Activated CD4-positive, CD25-positive, alpha-beta regulatory T cell treated with anti-CD3 and anti-CD28 coated beads, Interleukin-2, amount 50 U/mL, for 24 hours (primary cell): ENCODE measurements around the gene SLA2.
A peak's percentile ranks its signal among the peaks of the same experiment; 100 is the strongest.

Experiments used
- ATAC-seq, 2 donors: fragments of 150-1000 bp; cut with Tn5 transposase; one replicate each; pipeline ENCODE4 v1.10.0; 2021; ENCODE audit warnings: mild to moderate bottlenecking in 1 of 2, moderate library complexity in 1 of 2

The SLA2 gene

DNA sequence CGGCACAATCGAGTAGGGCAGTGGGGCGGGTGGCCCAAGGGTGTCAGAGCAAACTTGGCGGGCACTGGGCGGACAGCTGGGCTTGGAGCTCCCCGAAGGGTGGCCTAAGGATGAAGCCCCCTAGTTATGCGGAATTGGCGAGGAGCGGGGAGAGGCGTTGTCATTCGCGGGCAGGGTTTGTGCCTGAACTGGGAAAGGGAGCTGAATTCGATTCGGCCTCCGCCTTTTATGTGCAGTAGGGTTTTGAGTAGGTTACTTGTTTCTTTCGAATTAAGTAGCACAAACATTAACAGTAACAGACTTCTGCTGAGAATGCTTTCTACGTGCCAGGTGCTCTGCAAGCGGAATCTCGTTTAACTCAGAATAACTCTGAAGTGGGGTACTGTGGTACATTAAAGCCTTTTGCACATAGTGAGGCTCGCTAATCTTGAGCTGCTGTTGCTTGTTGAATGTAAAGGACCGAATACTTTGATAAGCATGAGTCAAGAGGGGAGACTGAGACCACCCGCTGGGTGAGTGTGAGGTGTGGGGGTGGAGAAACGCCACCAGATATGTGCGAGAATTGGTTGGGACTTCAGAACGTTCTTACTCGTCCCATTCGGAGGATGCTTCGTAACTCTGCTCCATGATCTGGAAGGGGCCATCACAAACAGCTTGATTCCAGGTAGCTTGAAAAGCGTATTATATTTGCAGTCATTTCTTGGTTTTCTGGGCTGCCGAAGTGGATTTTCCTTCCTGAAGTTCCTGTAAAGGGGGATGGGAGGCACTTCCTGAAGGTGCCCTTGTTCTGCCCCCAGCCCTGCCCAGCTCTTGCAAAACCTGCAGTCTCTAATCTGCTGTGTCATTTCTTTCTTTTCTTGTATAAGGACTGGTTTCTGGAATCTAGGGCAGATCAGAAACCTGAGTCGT lies 39.6 kb downstream of the SLA2 start:
- no peak for ATAC-seq

DNA sequence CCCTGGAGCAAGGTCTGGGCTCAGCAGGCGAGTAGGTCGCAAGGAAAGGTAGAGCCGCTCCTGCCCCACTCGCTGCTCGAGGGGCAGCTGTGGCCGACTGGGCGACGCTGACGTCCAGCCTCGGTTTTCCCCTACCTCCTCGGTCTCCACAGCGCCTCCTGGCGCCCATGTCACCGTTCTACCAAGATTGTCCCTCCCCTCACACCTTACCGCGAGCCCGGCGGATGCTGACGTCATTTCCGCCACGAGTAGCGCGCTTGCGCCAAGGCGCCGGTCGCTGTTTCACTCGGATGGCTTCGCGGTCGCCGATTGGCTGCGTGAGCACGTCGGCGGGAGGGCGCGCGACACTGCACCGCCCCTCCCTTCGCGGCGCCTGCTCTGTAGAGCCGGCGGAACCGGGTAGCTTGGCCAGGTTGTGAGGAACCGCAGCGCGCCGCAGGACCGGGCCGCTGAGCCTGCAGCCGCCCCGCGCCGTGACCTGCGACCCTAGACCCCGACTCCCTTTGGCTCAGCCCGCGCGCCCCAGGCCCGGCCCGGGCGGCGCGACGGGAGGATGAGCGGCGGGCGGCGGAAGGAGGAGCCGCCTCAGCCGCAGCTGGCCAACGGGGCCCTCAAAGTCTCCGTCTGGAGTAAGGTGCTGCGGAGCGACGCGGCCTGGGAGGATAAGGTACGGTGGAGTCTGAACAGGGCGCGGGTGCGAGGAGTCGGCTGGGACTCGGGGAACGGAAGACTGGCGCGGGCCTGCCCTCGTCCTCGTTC lies 40.4 kb downstream of the SLA2 start, which contains the start of gene RAB5IF:
RAB5IF (plus strand) TSS at position 381 of the 759 bp plus-strand sequence; CDS start at position 554, 173 bp downstream.
- ATAC-seq = peak; percentile 85 to 92

DNA sequence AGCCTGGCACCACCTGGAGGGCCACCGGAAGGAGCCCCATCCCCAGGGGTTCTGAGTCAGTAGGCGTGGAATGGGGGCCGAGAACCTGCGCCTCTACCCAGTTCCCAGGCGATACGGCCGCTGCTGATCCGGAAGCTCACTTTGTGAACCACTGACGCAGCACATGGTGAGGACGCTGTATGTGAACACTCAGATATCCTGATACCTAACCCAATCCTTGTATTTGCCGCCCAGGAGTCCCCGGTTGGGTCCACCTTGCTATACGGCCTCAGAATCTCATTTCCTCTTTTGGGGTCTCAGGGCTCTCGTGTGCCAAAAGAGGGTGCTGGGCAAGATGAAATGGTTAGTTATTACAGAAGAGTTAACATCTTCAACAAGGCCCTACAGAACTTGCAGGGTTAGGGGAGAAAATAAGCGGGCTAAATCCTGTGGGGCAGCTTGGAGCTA lies 41.0 kb downstream of the SLA2 start:
- ATAC-seq = peak; percentile 22 to 31

DNA sequence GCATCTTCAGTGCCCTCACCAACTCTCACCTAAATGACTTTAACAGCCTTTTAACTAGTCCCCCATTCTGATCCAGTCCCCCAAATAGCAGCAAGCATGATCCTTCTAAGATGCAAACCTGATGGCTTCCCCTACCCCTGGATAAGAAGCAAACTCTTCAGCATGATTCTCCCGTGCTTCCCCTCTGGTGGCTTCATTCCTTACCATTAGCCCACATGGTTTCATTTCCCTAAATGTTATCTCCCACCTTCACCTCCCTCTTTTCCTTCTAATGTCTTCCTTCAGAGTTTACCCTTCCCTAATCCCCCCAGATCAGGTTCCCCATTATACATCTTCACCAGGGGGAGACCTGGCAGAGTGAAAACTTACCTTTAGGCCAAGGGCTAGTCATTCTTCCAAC lies 44.5 kb downstream of the SLA2 start:
- ATAC-seq = no peak

DNA sequence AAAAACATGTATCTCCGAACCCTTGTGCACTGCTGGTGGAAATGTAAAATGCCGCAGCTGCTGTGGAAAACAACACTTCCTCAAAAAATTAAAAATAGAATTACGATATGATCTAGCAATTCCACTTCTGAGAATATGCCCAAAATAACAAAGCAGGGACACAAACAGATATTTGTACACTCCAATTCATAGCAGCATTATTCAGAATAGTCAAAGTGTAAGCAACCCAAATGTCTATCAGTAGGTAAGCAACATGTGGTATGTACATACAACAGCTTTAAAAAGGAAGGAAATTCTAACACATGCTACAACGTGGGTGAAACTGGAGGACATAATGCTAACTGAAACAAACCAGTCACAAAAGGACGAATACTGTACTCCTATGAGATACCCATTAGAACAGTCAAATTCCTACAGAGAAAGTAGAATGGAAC lies 46.1 kb downstream of the SLA2 start:
- no peak for ATAC-seq

DNA sequence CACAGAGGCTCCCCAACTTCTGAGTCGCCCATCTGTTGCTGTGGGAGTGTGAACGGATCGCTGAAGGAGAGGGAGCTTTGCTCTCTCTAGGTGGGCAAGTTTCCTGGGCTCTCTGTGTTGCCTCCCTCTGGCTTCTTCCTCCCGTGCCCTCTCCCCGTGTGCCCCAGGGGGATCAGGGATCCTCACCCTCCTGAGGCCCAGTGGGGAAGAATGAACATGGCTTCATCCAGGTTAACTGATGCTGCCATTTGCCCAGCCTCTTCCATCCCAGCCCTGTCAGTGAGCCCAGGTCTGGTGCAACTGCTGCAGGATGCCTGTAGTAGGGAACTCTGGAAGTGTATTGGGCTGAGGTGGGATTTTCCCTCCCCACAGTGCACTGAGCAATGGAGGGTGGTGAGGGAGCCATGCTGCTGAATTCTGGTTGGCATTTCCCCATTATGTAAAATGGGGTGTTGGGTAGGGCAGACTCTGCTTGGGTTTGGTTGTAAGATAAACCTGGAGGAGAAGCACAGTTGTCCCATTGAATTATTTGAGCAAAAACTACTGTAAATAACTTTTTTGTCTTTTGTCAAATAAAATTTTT lies 52.6 kb downstream of the SLA2 start:
- no peak for ATAC-seq

DNA sequence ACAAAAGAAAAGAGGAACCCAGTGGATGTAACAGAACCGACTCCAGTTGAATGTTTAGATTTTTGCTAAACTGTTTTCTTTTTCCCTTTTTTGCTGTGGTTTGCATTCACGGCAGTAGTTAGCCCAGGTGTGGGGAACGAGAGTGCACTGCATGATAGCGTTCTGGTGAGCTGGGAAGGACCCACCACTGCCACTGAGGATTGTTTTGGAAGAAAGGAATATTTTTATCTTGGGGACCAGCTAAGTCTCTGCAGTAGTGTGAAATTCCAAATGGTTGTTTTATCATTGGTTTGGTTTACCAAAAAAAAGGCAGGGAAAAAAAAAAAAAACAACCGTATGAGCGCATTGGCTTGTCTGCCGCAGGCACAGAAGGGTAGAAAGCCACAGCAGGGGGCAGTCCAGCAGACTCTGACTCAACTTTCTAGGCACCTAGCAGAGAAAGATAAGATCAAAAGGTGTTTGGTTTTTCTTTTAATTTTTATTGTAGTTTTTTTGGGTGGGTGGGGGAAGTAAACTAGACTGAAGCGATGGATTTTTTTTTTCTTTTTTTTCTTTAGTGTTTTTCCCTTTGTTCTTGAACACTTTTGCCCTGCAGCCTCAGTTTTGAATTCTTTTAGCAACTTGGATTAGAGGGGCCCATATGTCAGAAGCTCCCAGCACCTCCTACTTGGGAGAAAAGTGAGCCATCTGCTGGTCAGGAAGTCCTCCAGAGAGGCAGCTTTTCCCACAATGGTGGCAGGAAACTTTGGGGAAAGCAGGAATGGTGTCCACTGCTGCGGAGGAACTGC lies 53.9 kb downstream of the SLA2 start:
- peak; percentile 52 to 59 for ATAC-seq

DNA sequence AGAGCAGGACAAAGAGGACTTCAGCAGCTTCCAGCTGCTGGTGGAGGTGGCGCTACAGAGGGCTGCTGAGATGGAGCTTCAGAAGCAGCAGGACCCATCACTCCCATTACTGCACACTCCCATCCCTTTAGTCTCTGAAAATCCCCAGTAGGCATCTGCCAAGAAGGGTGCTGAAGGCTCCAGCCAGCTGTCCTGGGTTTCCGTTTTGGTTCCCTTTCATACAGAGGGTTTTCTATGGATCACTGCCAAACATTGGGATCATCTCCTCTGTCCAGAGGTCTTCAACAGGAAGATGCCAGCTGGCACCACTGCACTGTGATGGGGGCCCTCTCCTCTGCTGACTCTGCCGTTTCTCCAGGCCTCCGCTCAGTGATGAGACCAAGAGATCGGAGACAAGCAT lies 54.7 kb downstream of the SLA2 start:
- no peak for ATAC-seq

DNA sequence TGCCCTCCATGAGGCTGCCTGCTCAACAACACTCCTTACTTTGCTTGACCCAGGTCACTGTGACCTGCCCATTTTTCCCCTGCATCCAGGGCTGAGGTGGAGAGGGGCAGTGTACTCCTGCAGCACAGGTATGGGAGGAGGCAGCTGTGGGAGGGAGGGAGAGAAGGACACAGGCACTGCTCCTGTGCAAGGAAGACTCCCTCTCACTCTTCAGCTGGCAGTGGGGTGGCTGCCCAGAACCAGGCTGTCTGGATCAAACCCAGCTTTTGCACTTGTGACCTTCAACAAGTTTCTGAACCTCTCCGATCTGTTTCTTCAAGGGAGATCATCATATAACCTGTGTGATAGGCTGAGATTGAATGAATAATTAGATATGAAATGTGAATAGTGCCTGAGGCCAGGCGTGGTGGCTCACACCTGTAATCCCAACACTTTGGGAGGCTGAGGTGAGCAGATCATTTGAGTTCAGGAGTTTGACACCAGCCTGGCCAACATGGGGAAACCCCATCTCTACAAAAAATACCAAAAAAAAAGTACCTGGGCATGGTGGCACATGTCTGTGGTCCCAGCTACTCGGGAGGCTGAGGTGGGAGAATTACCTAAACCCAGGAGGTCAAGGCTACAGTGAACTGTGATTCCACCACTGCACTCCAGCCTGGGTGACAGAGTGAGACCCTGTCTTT lies 58.5 kb downstream of the SLA2 start:
- ATAC-seq = no peak

DNA sequence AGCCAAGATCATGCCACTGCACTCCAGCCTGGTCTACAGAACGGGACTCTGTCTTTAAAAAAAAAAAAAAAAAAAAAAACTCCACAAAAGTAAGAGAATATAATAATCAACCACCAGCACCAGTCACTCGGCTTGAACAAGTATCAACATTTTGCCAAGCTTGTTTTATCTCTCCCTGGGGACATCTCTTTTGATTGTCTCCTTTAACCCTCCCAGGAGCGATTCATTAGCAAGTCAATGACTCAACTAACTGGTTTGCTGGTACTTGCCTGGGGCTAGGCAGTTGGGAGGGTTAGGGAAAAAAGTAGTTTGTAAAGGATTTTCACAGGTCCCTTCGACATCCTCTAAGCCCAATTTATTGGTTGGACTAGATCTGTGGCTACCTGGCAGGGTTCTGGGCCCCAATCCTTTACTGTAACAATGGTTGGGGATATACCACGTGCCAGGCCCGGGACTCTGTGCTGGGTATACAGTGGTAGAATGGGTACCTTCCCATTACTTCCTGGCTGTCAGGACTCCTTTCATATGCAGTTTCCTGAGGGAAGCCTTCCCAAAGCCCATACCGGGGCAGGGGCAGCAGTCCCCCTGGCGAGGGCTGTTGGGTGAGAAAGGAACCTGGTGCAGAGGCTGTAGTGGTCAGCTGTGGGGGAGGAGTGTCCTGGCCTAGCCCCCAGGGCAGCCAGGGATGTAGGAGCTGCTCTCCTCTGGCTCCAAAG lies 60.4 kb downstream of the SLA2 start:
- no peak for ATAC-seq

DNA sequence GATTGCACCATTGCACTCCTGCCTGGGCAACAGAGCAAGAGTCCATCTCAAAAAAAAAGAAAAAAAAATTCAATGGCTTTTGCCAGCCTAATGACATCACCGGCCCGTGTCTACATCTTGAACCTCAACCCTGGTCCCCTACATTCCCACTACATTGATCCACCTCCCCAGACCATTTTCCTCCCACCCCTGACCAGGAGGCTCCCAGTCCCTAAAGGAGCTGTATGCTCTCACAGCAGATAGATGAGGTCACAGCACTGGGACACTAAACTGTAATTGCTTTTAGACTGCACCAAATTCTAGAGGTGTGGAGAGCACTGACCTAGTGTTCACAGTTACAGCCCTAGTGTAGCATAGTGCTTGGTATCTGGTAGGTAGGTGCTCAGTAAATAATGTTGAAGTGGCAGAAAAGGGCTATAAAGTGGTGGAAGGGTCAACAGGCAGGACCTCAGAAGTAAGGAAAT lies 61.9 kb downstream of the SLA2 start:
- ATAC-seq = no peak

DNA sequence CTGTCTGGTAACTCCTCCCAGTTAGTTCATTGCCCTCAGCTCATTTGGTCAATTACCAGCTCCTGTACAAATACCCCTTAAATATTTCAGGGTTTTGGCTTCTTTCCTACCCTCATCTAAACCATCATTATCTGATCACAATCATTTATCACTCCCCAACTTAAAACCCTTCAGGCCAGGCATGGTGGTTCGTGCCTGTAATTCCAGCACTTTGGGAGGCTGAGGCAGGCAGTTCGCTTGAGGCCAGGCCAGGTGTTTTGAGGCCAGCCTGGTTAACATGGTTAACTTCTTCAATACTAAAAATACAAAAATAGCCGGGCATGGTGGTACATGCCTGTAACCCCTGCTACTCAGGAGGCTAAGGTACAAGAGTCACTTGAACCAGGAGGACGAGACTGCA lies 63.2 kb downstream of the SLA2 start:
- no peak for ATAC-seq

DNA sequence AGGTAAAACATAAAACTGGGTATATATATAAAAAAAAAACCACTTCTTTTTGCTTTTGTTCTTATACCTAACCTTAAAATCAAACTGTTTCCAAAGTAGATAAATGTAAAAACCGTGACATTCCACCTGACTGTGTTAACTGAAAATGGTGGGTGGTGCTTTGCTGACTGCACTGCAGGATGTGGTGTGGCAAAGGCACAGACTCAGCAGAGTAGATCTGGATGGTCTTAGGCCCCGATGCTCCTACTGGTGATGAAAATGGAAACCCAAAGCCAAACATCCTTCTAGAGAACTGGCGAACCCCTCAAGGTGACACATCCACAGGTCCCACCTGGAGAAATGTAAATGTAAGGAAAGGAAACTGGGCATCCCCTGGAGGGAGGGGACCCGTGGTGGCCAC lies 63.7 kb downstream of the SLA2 start:
- ATAC-seq = peak; percentile 69 to 80

DNA sequence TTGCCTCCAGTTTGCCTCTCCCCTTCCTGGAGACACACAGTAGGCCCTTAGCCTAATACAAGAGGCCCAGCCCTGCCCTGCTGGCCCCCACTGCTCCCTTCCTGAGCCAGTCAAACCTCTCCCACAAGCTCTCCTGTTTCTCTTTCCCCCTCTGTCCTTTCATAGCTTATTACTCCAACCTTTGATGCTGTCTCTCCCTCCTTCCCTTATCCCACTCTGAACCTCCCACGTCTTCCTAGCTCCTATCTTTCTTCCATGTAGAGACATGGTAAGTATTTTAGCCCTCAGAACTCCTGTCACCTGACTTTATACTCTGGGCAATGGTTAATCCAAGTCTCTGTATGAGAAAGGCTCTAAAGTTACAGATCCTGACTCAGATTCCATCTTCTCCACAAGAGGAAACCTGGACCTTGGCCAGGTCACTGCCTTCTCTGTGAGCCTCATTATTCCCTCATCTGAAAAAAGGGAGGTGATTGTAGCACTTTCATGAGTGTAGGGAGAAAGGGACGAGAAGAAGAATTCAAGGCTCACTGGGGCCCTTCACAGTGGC lies 65.9 kb downstream of the SLA2 start:
- ATAC-seq = no peak

DNA sequence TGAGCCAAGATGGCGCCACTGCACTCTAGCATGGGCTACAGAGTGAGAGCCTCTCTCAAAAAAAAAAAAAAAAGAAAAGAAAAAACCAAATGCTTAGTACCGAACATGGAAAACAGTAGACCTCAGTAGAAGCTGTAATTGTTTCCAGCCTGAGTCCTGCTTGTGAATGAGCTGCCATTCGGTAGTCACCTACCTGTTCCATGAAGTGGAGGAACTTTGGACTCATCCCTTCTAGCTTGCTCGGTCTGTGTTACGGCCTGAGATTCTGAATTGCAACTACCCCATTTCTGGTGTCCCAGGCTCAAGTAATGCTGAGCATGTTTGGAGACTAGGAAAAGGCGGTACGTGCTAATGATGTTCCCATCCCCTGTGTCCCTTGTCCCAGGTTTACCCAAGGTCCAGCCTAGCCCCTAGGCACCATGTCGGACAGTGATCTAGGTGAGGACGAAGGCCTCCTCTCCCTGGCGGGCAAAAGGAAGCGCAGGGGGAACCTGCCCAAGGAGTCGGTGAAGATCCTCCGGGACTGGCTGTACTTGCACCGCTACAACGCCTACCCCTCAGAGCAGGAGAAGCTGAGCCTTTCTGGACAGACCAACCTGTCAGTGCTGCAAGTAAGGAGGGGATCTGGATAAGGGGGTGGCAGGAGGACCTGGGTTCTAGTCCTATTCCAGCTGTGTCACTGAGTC lies 67.5 kb downstream of the SLA2 start:
- ATAC-seq = no peak

DNA sequence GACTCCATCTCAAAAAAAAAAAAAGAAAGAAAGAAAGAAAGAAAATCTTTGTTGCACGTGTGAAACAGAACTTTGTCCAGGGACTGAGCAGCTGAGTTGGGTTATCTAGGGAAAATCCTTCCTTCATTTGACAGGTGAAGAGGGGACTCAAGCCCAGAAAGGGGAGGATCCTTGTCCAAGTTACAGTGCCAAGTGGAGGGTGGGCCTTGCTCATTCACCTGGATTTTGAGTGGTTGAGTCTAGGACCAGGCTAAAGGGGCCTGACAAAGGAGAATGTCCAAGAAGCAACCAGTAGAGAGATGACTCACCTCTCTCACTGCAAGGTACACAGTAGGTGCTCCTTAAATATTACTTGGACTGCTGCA lies 69.9 kb downstream of the SLA2 start:
- ATAC-seq = no peak

DNA sequence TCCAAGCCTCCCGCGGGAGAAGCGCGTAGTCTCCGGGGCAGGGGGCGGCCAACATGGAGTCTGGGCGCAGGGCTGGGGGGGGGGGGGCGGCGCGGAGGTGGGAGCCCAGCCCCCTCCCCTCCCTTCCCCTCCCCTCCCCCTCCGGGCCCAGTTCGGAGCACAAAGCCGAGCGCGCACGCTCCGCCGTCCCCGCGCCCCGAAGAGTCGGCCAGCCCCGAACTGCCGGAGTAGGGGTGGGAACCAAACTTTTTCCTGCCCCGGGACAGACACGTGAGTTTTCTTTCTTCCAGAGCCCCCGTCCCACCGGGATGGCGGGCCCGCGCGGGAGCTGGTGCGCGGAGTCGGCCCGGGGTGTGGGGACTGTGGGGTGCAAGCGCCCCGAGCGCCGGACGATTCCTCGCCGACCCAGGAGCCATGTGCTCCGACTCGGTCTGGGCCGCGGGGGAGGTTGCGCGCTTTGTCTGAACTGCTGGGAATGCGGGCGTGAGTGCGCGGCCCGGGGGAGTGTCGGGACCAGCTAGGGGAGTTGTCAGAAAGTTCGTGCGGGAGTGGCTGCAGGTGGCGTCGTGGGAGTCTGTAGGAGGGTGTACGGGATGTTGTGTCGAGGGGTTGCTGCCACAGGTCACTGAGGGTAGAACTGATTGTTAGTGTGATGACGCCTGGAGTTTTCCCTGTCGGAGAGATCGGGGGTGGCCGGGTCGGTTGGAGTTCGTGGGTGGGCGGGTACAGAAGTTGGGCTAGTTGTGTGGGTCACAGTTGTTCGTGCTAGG lies 71.4 kb downstream of the SLA2 start:
- peak in 1 of 2 donors; percentile 4 for ATAC-seq

DNA sequence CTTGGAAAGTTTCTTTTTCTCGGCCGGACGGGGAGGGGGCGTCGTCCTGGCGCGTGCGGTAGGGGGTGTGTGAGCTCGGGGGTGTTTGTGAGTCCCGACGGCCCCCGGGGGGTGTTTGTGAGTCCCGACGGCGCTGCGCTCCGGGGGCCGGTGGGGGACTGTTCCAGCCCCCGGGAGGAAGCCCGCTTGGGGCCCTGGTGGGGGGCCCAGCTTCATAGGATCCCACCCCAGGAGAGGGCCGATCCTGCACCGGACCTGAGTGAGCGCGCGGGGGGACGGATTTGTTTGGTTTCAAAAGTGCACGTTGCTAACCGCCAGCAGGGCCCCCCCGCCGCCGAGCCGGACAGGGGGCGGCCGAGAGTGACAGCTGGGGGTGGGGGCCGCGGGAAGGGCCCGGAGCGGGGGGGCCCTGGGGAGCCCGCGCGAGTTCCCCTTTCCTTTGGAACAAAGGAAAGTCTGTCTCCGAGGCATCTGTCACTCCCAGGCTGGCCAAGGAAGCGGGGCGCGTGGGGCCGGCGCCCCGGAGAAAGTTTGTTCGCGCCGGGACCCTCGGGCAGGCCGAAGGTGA lies 72.1 kb downstream of the SLA2 start:
- no peak for ATAC-seq
